HG02610 (cell line): ENCODE results near the gene MAGOHB.

Experiments used
- ATAC-seq: cut with Tn5 transposase; IDR thresholded peaks from one replicate; pipeline ENCODE4 v1.9.1; 2021; ENCODE audit warnings: mild to moderate bottlenecking, moderate library complexity; ENCODE audit not compliant: unreplicated experiment

The MAGOHB gene

GRCh38 chr12:10557766-10558165 is 55.6 kb downstream of the MAGOHB start:
- peak; percentile 57 for ATAC-seq

- ATAC-seq = peak; percentile 5
Observed at GRCh38 chr12:10557329-10557728, 56.1 kb downstream of the MAGOHB start.

- ATAC-seq = no peak
Observed at GRCh38 chr12:10554756-10555481, 58.5 kb downstream of the MAGOHB start.

- ATAC-seq = no peak
Observed at GRCh38 chr12:10554228-10554755, 59.1 kb downstream of the MAGOHB start.
